WERI-Rb-1 (cell line): ENCODE measurements around the gene CCDC177.

ENCODE experiments used
- DNase-seq: peaks from one replicate; pipeline ENCODE4 v3.0.0-alpha.2; 2020
- H3K27ac ChIP-seq: fragments of 250-450 bp; sonication (Bioruptor Pico); 2 replicates; pipeline ENCODE4 v1.5.1; 2020; ENCODE audit warnings: mild to moderate bottlenecking, moderate library complexity
- H3K27me3 ChIP-seq: fragments of 250-450 bp; sonication (Bioruptor Pico); 2 replicates; pipeline ENCODE4 v1.5.1; 2021; ENCODE audit warnings: mild to moderate bottlenecking, low read depth, moderate library complexity; ENCODE audit not compliant: insufficient read depth, severe bottlenecking
- H3K36me3 ChIP-seq: fragments of 250-450 bp; sonication (Bioruptor Pico); 2 replicates; pipeline ENCODE4 v1.5.1; 2020; ENCODE audit warnings: mild to moderate bottlenecking, moderate library complexity
- H3K4me3 ChIP-seq: 2 replicates; pipeline ENCODE4 v1.5.1; 2011; ENCODE audit warnings: low read depth, mild to moderate bottlenecking, control low read depth, low read length
- H3K9me3 ChIP-seq: fragments of 250-450 bp; sonication (Bioruptor Pico); 2 replicates; pipeline ENCODE4 v1.5.1; 2021; ENCODE audit warnings: mild to moderate bottlenecking, moderate library complexity; ENCODE audit not compliant: severe bottlenecking
- CTCF ChIP-seq: IDR thresholded peaks from 2 replicates; pipeline ENCODE4 v1.5.1; 2011; ENCODE audit warnings: low read depth, mild to moderate bottlenecking, control low read depth, inconsistent platforms, low read length

Gene CCDC177

GRCh38 chr14:69570836-69571330 lies 3.8 kb downstream of the CCDC177 start:
- Histone ChIP-seq H3K27ac (no peak overlapping the region), H3K36me3 (peaks cover 3% of the 10 kb centered on the region; the same call in 1 of the 2 replicates), H3K4me3 (no peak overlapping the region), H3K9me3 (peaks cover 2% of the 10 kb centered on the region), H3K27me3 (no peaks in the 10 kb centered on the region)
- DNase-seq: no peak
- no peak for TF ChIP-seq CTCF

- DNase-seq: no peak
- Histone ChIP-seq H3K9me3 (peaks cover 2% of the 10 kb centered on the region), H3K4me3 (no peak overlapping the region), H3K27me3 (no peaks in the 10 kb centered on the region), H3K36me3 (peaks cover 3% of the 10 kb centered on the region; the same call in 1 of the 2 replicates), H3K27ac (no peak overlapping the region)
- TF ChIP-seq CTCF: no peak
Observed at GRCh38 chr14:69569859-69570258, 4.8 kb downstream of the CCDC177 start.

GRCh38 chr14:69567563-69567962 lies 7.1 kb downstream of the CCDC177 start:
- Histone ChIP-seq H3K27ac (no peak overlapping the region), H3K36me3 (peaks cover 1% of the 10 kb centered on the region; the same call in 1 of the 2 replicates), H3K4me3 (no peak overlapping the region), H3K27me3 (no peaks in the 10 kb centered on the region), H3K9me3 (peaks cover 2% of the 10 kb centered on the region)
- TF ChIP-seq CTCF: no peak
- DNase-seq: no peak

- no peak for TF ChIP-seq CTCF
- H3K27me3 ChIP-seq: no peaks in the 10 kb centered on the region
- H3K9me3 ChIP-seq: no peaks in the 10 kb centered on the region
- no peak overlapping the region for H3K4me3 ChIP-seq
- DNase-seq: no peak
- H3K36me3 ChIP-seq: no peaks in the 10 kb centered on the region
- H3K27ac ChIP-seq: no peak overlapping the region
Observed at GRCh38 chr14:69561893-69562292, 12.8 kb downstream of the CCDC177 start.

- Histone ChIP-seq H3K36me3 (no peaks in the 10 kb centered on the region), H3K9me3 (no peaks in the 10 kb centered on the region), H3K27me3 (no peaks in the 10 kb centered on the region)
Observed at GRCh38 chr14:69560826-69561225, 13.8 kb downstream of the CCDC177 start.

More at GRCh38 chr14:69560826-69561225, 13.8 kb downstream of the CCDC177 start:
- no peak for DNase-seq
- Histone ChIP-seq H3K4me3 (no peak overlapping the region), H3K27ac (no peak overlapping the region)
- no peak for TF ChIP-seq CTCF
